ENCODE measurements around the gene SCLY.

Gene SCLY

GRCh38 chr2:238039151-238039550 is 21.6 kb upstream of the SCLY start:
- in situ Hi-C loops (cut with MboI; ENCODE audit: low pct_unique_long_range_greater_than_20kb, low sequenced_read_pairs, unreplicated experiment), result no loop called here
- DNase-seq (ENCODE audit: low spot score), result no peak
- no peak for TF ChIP-seq CTCF (IDR thresholded peaks at IDR 0.05; ENCODE audit: extremely low read depth, insufficient read depth, missing control alignments)

- in situ Hi-C loops (cut with MboI; ENCODE audit: low pct_unique_long_range_greater_than_20kb, low sequenced_read_pairs, unreplicated experiment), result no loop called here
- no peak for DNase-seq (ENCODE audit: low spot score)
- no peak for TF ChIP-seq CTCF (IDR thresholded peaks at IDR 0.05; ENCODE audit: extremely low read depth, insufficient read depth, missing control alignments)
Measured at GRCh38 chr2:238039985-238040384, 20.8 kb upstream of the SCLY start.

GRCh38 chr2:238040918-238041317 is 19.9 kb upstream of the SCLY start:
- no peak for TF ChIP-seq CTCF (IDR thresholded peaks at IDR 0.05; ENCODE audit: extremely low read depth, insufficient read depth, missing control alignments)
- no peak for DNase-seq (ENCODE audit: low spot score)
- in situ Hi-C loops (cut with MboI; ENCODE audit: low pct_unique_long_range_greater_than_20kb, low sequenced_read_pairs, unreplicated experiment), result no loop called here

- no peak for DNase-seq (ENCODE audit: low spot score)
- no peak for TF ChIP-seq CTCF (IDR thresholded peaks at IDR 0.05; ENCODE audit: extremely low read depth, insufficient read depth, missing control alignments)
- in situ Hi-C loops (cut with MboI; ENCODE audit: low pct_unique_long_range_greater_than_20kb, low sequenced_read_pairs, unreplicated experiment), result no loop called here
Measured at GRCh38 chr2:238042090-238042489, 18.7 kb upstream of the SCLY start.

GRCh38 chr2:238042849-238043584 is 17.8 kb upstream of the SCLY start:
- DNase-seq (ENCODE audit: low spot score), result no peak
- in situ Hi-C loops (cut with MboI; ENCODE audit: low pct_unique_long_range_greater_than_20kb, low sequenced_read_pairs, unreplicated experiment), result no loop called here
- no peak for TF ChIP-seq CTCF (IDR thresholded peaks at IDR 0.05; ENCODE audit: extremely low read depth, insufficient read depth, missing control alignments)

GRCh38 chr2:238043851-238044250 is 16.9 kb upstream of the SCLY start:
- TF ChIP-seq CTCF (IDR thresholded peaks at IDR 0.05; ENCODE audit: extremely low read depth, insufficient read depth, missing control alignments), result no peak
- no peak for DNase-seq (ENCODE audit: low spot score)
- in situ Hi-C loops (cut with MboI; ENCODE audit: low pct_unique_long_range_greater_than_20kb, low sequenced_read_pairs, unreplicated experiment), result no loop called here
